Spinal cord (tissue), 10 donors: ENCODE results near the gene GART. TPM values are rescaled to one million over a fixed set of nuclear protein-coding genes. Genes with fewer than 3 reads are reported as not detected.

Experiments used
- DNase-seq, 6 donors: peaks; one replicate each; pipeline versions ENCODE4 v3.0.0 to v3.0.0-alpha.2; 2013 to 2015; ENCODE audit warnings: low spot score in 6 of 6, low read depth in 4 of 6
- H3K27ac ChIP-seq: one replicate; pipeline ENCODE4 v1.5.1; 2013; ENCODE audit warnings: low read depth, low read length, control low read depth
- H3K27me3 ChIP-seq: one replicate; pipeline ENCODE4 v1.6.1; 2013; ENCODE audit warnings: low read length; ENCODE audit not compliant: control insufficient read depth, insufficient read depth
- H3K36me3 ChIP-seq: one replicate; pipeline ENCODE4 v1.6.1; 2013; ENCODE audit warnings: low read length; ENCODE audit not compliant: control insufficient read depth, insufficient read depth
- H3K4me1 ChIP-seq: one replicate; pipeline ENCODE4 v1.6.1; 2013; ENCODE audit warnings: low read length; ENCODE audit not compliant: control insufficient read depth, insufficient read depth
- H3K4me3 ChIP-seq: one replicate; pipeline ENCODE4 v1.5.1; 2013; ENCODE audit warnings: low read depth, low read length, control low read depth
- H3K9me3 ChIP-seq: one replicate; pipeline ENCODE4 v1.6.1; 2013; ENCODE audit warnings: low read length; ENCODE audit not compliant: control insufficient read depth, insufficient read depth
- WGBS: methylation state at CpG from one replicate; pipeline ENCODE4 v1.1.5; 2013; ENCODE audit warnings: missing lambda C conversion rate; ENCODE audit not compliant: insufficient coverage; 5-methylcytosine and 5-hydroxymethylcytosine counted together
- polyA plus RNA-seq, 2 donors: library from polyadenylated mRNA; unstranded; fragments of 120-200 nt; gene quantifications; one replicate each; pipeline ENCODE4 v1.2.1, GENCODE V29; 2013; ENCODE audit not compliant: insufficient read length in 2 of 2
- total RNA-seq, 2 donors: library from RNA; depleted of rRNA in 1 of 2; stranded (reverse); fragments of 120-200 nt in 1 of 2; fragments of >200 nt in 1 of 2; gene quantifications; one replicate each; pipeline versions ENCODE4 v1.2.3 to v1.2.4, GENCODE V29; 2013 to 2014
- donor health status: healthy.

The GART gene
- total and polyA plus RNA-seq, 4 donors, result 54.3 to 80.7 (median 65.8) TPM

DNA sequence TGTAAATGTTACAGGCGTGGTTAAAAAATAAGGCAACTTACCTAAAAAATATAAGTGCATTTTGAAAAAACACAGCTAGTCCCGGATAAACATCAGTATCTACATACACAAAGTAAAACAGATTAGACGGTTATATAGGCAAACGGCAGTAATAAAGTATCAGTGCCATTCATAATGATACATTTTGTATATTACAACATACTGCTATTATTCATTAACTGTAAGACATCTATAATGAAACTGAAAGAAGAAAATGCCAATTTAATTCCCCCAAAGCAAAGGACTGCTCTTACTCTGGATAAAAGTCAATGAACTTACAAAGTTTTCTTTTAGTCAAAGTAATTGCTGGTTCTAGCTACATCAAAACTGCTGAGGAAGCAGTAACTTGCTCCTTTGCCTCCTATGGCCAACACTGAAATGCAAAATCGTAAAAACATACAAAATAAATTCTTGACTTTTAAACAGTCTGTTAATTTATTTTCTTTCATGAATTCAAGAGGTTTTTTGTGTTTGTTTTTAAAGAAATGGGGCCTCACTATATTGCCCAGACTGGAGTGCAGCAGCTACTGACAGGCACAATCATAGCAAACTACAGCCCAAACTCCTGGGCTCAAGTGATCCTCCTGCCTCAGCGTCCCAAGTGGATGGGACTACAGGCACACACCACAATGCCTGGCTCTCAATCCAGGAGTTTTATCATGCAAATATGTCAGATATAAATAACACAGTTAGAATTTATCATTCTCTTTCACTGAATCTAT, 86.1 kb downstream of the GART start:
- WGBS, result 100% methylated on average over 1 of the region's 6 CpGs
- no peak for DNase-seq
- peaks cover 7% of the 10 kb centered on the region for H3K36me3 ChIP-seq

More for the DNA sequence above, 86.1 kb downstream of the GART start:
- H3K9me3 ChIP-seq, result no peaks in the 10 kb centered on the region
- H3K27me3 ChIP-seq, result no peaks in the 10 kb centered on the region
- no peak overlapping the region for H3K4me3 ChIP-seq
- no peak overlapping the region for H3K27ac ChIP-seq
- H3K4me1 ChIP-seq, result no peaks in the 10 kb centered on the region

Other genes starting within 250 kb of the GART start
- 10 to 100 TPM; 32.5 to 63.7 TPM for gene IFNAR1, start 217.1 kb downstream of the GART start, total RNA-seq
- 10 to 100 TPM; 41.7 to 45.7 TPM for gene IFNAR1, start 217.1 kb downstream of the GART start, polyA plus RNA-seq
- gene IFNGR2, start 138.7 kb downstream of the GART start, total RNA-seq, result 10 to 100 TPM; 67.1 to 67.2 TPM
- 10 to 100 TPM; 67.1 to 77.7 TPM for gene IFNGR2, start 138.7 kb downstream of the GART start, polyA plus RNA-seq
- gene TMEM50B, start 62.1 kb downstream of the GART start, total RNA-seq, result 10 to 100 TPM; 43.7 to 75.2 TPM
- gene TMEM50B, start 62.1 kb downstream of the GART start, polyA plus RNA-seq, result 10 to 100 TPM; 61.4 to 80.9 TPM
- gene DNAJC28, start 50.4 kb downstream of the GART start, total RNA-seq, result 1 to 10 TPM; 5.4 to 6.2 TPM
- 1 to 10 TPM; 5.6 to 5.9 TPM for gene DNAJC28, start 50.4 kb downstream of the GART start, polyA plus RNA-seq
- 100 to 1,000 TPM; 190 to 232 TPM for gene SON, start 921 bp upstream of the GART start, total RNA-seq
- gene SON, start 921 bp upstream of the GART start, polyA plus RNA-seq, result 100 to 1,000 TPM; 241 to 263 TPM
- gene DONSON, start 46.6 kb upstream of the GART start, total RNA-seq, result 10 to 100 TPM; 26.9 to 28.0 TPM
- 10 to 100 TPM; 42.5 to 44.1 TPM for gene DONSON, start 46.6 kb upstream of the GART start, polyA plus RNA-seq
- 10 to 100 TPM; 37.4 to 49.8 TPM for gene CRYZL1, start 99.6 kb upstream of the GART start, total RNA-seq
- 10 to 100 TPM; 52.1 to 63.3 TPM for gene CRYZL1, start 99.6 kb upstream of the GART start, polyA plus RNA-seq
- gene ITSN1, start 100.4 kb upstream of the GART start, total RNA-seq, result 10 to 100 TPM; 65.7 to 73.7 TPM
- 10 to 100 TPM; 58.8 to 61.0 TPM for gene ITSN1, start 100.4 kb upstream of the GART start, polyA plus RNA-seq